IPS-18c (cell line): ENCODE measurements around the gene KIF22.
"Not testable (repeated sequence)": the region's sequence is repeated elsewhere in the genome, so short reads cannot be mapped to it uniquely, and the experiment has no call there.

ENCODE experiments used
- H3K4me3 ChIP-seq: 2 replicates; pipeline ENCODE4 v1.7.0; 2013; ENCODE audit warnings: low read depth, mild to moderate bottlenecking, low read length, moderate library complexity; ENCODE audit not compliant: insufficient read depth
- H3K9me3 ChIP-seq: one replicate; pipeline ENCODE4 v1.6.1; 2013; ENCODE audit warnings: mild to moderate bottlenecking, low read length, moderate library complexity; ENCODE audit not compliant: control insufficient read depth, insufficient read depth

The KIF22 gene

GRCh38 chr16:29789775-29790182 is 772 bp upstream of the KIF22 start:
- Histone ChIP-seq H3K4me3 (peak overlapping the region; percentile 77), H3K9me3 (no peaks in the 10 kb centered on the region)

- no peaks in the 10 kb centered on the region for H3K9me3 ChIP-seq
- peak overlapping the region; percentile 86 for H3K4me3 ChIP-seq
Observed at GRCh38 chr16:29790949-29791844, 646 bp downstream of the KIF22 start.

- H3K4me3 ChIP-seq = peak overlapping the region; percentile 86
- no peaks in the 10 kb centered on the region for H3K9me3 ChIP-seq
Observed at GRCh38 chr16:29791845-29792807, 1.6 kb downstream of the KIF22 start.

GRCh38 chr16:29793153-29793552 is 2.6 kb downstream of the KIF22 start:
- H3K4me3 ChIP-seq = not testable (repeated sequence)

GRCh38 chr16:29794231-29794710 is 3.7 kb downstream of the KIF22 start:
- Histone ChIP-seq H3K4me3 (no peak overlapping the region), H3K9me3 (no peaks in the 10 kb centered on the region)

More at GRCh38 chr16:29793153-29793552, 2.6 kb downstream of the KIF22 start:
- H3K9me3 ChIP-seq = not testable (repeated sequence)

DNA sequence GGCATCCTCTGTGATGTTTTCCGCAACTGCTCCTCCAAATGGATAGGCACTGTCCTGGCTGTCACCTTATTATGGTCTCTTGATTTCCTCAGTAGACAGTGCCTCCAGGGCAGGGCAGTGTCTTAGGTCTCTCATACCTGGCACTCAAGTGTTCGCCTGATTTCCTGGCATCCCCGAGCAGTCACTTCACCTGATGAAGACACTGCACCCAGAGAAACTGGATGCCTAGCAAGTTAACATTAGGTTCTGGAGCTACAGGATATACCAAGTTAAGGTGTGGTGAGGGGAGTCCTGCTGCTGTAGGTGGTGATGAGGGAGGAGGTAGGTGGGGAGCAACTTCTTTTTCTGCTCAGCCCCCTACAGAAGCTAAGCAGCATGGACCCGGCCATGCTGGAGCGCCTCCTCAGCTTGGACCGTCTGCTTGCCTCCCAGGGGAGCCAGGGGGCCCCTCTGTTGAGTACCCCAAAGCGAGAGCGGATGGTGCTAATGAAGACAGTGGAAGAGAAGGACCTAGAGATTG is 11.9 kb downstream of the KIF22 start:
- H3K9me3 ChIP-seq = no peaks in the 10 kb centered on the region
- H3K4me3 ChIP-seq = no peak overlapping the region; the same call in 1 of the 2 replicates

- H3K4me3 ChIP-seq = no peak overlapping the region
- no peaks in the 10 kb centered on the region for H3K9me3 ChIP-seq
Observed at GRCh38 chr16:29804020-29804419, 13.5 kb downstream of the KIF22 start.

DNA sequence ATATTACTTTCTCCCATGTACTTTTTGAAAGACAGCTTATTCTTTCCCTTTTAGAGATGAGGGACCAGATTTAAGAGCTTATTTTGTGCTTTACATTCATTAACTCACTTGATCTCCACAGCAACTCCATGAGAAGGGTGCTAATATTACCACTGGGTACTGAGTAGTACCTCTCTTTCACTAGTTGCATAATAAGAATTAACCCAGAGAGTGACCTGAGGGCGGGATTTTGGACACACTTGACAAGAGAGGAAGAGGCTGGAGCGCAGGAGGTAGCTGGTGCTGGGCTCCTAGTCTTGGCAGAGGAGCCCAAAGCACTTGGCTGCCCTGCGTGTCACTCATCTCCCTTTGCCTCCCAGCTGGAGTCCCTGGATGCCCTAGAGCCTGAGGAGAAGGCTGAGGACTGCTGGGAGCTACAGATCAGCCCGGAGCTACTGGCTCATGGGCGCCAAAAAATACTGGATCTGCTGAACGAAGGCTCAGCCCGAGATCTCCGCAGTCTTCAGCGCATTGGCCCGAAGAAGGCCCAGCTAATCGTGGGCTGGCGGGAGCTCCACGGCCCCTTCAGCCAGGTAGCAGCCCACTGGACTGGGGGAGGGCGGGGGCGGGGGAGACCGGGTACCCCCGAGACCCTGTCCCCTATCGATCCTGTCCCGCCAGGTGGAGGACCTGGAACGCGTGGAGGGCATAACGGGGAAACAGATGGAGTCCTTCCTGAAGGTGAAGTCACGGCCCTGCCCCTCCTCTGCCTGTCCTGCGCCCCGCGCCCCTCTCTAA is 14.1 kb downstream of the KIF22 start:
- Histone ChIP-seq H3K9me3 (no peaks in the 10 kb centered on the region), H3K4me3 (peak overlapping the region; percentile 73)

DNA sequence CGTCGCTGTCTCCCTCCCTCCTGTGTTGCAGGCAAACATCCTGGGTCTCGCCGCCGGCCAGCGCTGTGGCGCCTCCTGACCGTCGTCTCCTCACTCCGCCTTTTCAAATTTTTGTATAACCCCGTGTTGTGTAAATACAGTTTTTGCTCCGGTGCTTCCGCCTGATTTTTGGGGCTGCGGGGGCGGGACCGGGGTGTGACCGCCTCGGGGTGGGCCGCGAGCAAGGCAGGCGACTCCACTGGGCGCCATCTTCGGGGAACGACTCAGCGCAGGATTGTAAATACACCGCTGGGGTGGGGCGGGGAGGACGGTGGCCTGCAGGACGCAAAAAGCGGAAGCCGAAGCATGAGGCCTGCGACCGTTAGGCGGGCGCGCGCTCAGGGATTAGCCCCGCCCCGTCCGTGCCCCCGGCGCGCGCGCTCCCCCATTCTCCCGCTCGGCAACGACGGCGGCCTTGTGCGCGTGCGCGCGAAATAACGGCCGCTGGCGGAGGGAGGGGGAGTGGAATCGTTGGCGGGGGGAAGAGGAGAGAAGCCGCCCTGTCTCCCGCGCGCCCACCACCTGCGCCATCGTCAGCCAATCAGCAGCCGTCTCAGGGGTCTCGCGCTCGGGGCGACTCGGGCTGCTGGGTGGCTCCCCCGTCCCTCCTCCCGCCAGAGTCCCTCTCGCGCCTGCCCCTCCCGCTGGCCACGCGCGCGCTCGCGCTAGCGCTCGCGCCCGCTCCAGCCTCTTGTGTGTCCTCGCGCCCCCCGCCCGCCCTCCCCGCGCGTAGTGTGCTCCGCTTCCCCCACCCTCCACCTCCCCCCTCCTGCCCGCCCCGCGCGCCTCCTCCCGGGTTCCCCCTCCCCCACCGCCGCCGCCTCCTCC is 14.9 kb downstream of the KIF22 start:
- Histone ChIP-seq H3K9me3 (no peaks in the 10 kb centered on the region), H3K4me3 (peak overlapping the region; percentile 73)

DNA sequence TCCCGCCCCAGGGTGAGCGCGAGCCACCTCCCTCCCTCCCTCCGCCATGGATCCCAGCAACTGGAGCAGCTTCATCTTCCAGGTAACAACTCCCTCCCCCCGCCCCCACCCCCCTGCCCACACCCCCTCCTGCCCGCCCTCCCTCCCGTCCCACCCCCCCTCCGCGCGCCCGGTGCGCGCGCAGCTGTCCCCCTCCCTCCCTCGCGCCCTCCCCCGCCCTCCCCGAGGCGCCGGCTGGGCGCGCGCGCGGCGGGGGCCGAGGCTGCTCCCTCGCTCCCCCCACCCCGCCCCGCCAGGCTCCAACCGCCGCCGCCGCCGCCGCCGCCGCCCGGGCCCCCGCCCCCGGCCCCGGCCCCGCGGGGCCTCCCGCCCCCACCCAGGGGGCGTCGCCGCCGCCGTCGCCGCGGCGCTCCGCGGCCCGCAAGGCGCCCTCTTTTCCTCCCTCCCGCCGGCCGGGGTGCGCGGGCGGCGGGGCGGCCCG is 15.6 kb downstream of the KIF22 start, which contains the start of gene MAZ:
MAZ (plus strand) TSS at position 431 of the 481 bp plus-strand sequence. CDS start 173 bp downstream, outside the sequence.
- H3K4me3 ChIP-seq = peak within 1 kb of the TSS; percentile 88
- no peaks in the 10 kb centered on the region for H3K9me3 ChIP-seq

- Histone ChIP-seq H3K9me3 (no peaks in the 10 kb centered on the region), H3K4me3 (peak overlapping the region; percentile 88)
Observed at GRCh38 chr16:29806641-29807425, 16.3 kb downstream of the KIF22 start.

DNA sequence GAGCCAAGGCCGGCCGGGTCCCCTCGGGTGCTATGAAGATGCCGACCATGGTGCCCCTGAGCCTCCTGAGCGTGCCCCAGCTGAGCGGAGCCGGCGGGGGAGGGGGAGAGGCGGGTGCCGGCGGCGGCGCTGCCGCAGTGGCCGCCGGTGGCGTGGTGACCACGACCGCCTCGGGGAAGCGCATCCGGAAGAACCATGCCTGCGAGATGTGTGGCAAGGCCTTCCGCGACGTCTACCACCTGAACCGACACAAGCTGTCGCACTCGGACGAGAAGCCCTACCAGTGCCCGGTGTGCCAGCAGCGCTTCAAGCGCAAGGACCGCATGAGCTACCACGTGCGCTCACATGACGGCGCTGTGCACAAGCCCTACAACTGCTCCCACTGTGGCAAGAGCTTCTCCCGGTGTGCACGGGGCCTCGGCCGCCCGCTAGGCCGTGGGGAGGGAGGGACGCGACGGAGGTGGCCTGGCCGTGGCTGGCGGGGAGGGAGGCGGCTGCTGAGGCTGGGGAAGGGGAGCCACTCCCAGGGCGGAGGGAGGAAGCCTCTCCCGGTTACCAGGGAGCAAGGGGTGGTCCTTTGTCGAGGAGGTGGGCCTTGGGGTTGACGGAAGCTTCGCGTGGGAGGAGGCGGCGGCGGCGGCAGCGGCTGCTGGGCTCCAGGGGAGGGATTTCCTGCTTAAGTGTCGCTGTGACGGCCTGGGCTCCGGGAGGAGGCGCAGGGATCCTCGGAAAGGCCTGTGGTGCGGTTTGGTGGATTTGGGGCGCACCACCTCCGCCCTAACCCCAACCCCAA is 17.1 kb downstream of the KIF22 start:
- no peaks in the 10 kb centered on the region for H3K9me3 ChIP-seq
- peak overlapping the region; percentile 88 for H3K4me3 ChIP-seq

- no peaks in the 10 kb centered on the region for H3K9me3 ChIP-seq
- H3K4me3 ChIP-seq = peak overlapping the region; percentile 88
Observed at GRCh38 chr16:29808219-29808900, 17.8 kb downstream of the KIF22 start.
